Brain pericyte (primary cell): ENCODE results near the gene RPL29.

ENCODE experiments used
- DNase-seq: peaks from one replicate; pipeline ENCODE4 v3.0.0-alpha.2; 2012; ENCODE audit warnings: low read depth, low spot score

RPL29 gene

GRCh38 chr3:51966016-51966415 lies 29.7 kb downstream of the RPL29 start:
- DNase-seq: no peak

- no peak for DNase-seq
Observed at GRCh38 chr3:51964521-51964920, 31.2 kb downstream of the RPL29 start.

- no peak for DNase-seq
Observed at GRCh38 chr3:51963951-51964451, 31.7 kb downstream of the RPL29 start.

GRCh38 chr3:51962854-51963530 lies 32.7 kb downstream of the RPL29 start:
- no peak for DNase-seq

GRCh38 chr3:51961602-51962569 lies 33.8 kb downstream of the RPL29 start:
- no peak for DNase-seq

- no peak for DNase-seq
Observed at GRCh38 chr3:51961011-51961410, 34.7 kb downstream of the RPL29 start.

- DNase-seq: no peak
Observed at GRCh38 chr3:51960386-51960785, 35.3 kb downstream of the RPL29 start.

- no peak for DNase-seq
Observed at GRCh38 chr3:51959651-51960050, 36.0 kb downstream of the RPL29 start.

- DNase-seq: no peak
Observed at GRCh38 chr3:51958603-51959521, 36.8 kb downstream of the RPL29 start.

- DNase-seq: no peak
Observed at GRCh38 chr3:51957520-51958205, 38.0 kb downstream of the RPL29 start.

GRCh38 chr3:51955893-51956770 lies 39.6 kb downstream of the RPL29 start:
- no peak for DNase-seq

- DNase-seq: no peak
Observed at GRCh38 chr3:51955175-51955892, 40.4 kb downstream of the RPL29 start, which contains the start of gene GPR62. Gene GPR62 (plus strand): TSS chr3:51955381. CDS start chr3:51955653, 272 bp downstream.

- DNase-seq: no peak
Observed at GRCh38 chr3:51954713-51955112, 41.0 kb downstream of the RPL29 start.

GRCh38 chr3:51954105-51954504 lies 41.6 kb downstream of the RPL29 start:
- no peak for DNase-seq

GRCh38 chr3:51953445-51953844 lies 42.2 kb downstream of the RPL29 start:
- DNase-seq: no peak

GRCh38 chr3:51950899-51951298 lies 44.8 kb downstream of the RPL29 start:
- no peak for DNase-seq

- DNase-seq: no peak
Observed at GRCh38 chr3:51949121-51949520, 46.6 kb downstream of the RPL29 start.

GRCh38 chr3:51948016-51948580 lies 47.6 kb downstream of the RPL29 start:
- no peak for DNase-seq
